Renal cortical epithelial cell (primary cell): ENCODE data around the gene TNFRSF18. TPM values are rescaled to one million over a fixed set of nuclear protein-coding genes. Genes with fewer than 3 reads are reported as not detected.
"Not testable (repeated sequence)": the region's sequence is repeated elsewhere in the genome, so short reads cannot be mapped to it uniquely, and the experiment has no call there.

Source experiments
- DNase-seq: peaks from one replicate; pipeline ENCODE4 v3.0.0-alpha.2; 2011; ENCODE audit warnings: low read depth
- total RNA-seq: library from RNA; depleted of rRNA; stranded (reverse); fragments of >200 nt; gene quantifications from 2 replicates; pipeline ENCODE4 v1.2.3, GENCODE V29; 2014

Gene TNFRSF18
- total RNA-seq, 1 donor from 2014 or later: 0.50 TPM

DNA sequence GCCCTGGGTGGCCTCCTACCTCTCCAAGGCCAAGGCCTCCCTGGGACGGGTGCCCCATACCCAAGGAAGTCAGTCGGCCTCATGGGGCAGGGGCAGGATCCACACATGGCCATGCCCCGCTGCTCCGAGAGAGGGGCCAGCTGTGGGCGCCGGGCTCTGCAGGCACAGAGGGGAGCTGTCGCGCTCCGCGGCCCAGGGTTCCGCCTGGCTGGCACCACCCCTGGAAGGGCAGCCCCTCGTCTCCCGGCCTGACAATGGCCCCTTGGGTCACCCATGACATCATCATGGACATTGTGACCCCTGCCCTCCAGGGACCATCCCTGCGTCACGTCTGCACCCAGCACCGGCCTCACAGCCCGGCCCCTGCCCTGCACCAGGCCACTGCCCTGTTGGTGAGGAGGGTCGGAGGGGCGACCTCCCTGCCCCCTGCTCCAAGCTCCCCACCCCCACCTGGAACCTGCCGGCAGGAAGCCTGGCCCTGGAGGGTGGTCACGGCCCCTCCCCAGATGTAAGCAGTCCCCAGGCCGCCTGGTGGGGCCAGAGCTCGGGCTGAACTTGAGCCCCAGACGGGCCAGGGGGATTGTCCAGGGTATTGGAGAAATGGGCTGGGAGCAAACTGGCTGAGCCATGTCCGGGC lies 26.9 kb downstream of the TNFRSF18 start:
- no peak for DNase-seq

DNA sequence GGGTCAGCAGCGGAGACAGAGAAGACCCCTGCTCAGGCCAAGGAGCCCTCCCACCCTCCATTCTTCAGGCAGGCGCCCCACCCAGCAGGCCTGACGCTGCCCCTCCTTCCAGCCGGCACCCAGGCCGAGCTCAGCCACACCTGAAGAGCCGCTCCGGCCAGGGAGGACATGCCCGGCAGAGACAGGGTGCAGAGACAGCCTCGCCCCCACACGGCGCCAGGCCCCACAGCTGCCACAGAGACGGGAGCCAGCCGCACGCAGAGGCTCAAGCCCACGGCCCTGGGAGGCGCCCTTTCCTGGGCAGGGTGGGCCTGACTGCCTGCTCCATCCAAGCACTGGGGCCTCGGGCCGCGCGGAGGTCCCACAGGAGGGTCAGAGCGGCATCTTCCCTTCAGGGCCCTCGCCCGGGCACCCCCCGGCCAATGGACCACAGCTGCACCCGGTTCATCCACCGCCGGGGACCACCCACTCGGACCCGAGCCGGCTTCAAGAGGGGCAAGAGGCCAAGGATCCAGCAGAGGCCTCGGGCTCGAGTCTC lies 27.5 kb downstream of the TNFRSF18 start:
- DNase-seq: no peak

DNA sequence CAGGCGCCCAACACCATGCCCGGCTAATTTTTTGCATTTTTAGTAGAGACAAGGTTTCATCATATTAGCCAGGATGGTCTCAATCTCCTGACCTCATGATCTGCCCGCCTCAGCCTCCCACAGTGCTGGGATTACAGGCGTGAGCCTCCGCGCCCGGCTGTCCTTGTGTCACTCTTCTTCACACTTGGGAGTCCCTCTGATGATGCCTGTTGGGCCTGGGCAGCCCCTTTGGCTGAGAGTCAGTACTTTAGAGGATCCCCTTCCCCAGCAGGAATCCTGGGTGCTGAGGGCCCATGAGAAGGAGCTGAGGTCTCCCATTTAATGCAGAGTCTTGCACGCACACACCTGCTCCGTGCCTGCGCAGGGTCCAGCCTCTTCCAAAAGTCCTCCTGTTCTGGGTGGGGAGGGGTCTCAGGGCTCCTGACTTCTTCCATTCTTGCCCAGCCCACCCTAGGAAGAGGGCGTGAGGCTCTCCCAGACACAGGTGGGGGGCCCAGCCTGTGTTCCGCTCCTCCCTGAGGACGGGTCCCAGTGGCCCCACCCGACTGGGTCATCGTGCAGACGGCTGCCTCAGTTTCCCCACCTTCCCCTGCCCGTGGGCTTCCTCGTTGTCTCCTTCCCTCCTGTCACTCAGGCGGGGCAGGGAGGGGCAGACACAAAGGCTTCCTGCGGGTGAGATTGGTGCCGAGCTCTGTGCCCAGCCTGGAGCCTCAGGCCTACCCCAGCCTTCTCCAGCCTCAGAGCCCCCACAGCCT lies 28.8 kb downstream of the TNFRSF18 start:
- no peak for DNase-seq

DNA sequence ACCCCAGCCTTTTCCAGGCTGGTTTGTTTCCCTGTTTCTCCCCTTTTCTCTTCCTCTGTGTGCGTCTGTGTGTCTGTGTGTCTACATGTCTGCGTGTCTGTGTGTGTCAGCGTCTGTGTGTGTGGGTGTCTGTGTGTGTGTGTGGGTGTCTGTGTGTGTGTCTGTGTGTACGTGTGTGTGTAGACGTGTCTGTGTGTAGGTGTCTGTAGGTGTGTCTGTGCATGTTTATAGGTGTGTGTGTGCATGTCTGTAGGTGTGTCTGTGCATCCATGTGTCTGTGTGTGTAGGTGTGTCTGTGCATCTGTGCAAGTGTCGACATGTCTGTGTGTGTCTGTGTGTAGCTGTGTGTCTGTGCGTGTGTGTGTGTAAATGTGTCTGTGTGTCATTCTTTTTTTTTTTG lies 29.5 kb downstream of the TNFRSF18 start:
- no peak for DNase-seq

DNA sequence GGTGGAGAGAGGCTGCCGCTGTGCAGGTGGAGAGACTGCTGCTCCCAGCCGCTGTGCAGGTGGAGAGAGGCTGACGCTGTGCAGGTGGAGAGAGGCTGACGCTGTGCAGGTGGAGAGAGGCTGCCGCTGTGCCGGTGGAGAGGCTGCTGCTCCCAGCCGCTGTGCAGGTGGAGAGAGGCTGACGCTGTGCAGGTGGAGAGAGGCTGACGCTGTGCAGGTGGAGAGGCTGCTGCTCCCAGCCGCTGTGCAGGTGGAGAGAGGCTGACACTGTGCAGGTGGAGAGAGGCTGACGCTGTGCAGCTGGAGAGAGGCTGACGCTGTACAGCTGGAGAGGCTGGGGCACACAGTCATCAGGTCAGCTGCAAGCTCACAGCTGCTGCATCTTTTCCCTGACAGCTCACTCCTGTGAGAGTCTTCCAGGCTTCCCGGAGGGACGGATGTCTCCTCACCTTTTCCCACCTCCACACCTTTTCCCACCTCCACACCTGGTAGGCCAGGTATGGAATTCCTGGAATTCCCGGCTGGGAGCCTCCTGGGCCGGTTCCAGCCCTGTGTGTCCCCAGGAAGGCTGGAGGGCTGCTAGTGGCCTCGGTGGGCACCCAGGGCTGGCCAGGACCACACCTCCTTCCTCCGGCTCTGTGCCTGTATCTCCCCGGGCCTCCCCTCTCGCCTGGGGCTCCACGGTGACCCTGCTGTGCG lies 30.2 kb downstream of the TNFRSF18 start:
- not testable (repeated sequence) for DNase-seq

DNA sequence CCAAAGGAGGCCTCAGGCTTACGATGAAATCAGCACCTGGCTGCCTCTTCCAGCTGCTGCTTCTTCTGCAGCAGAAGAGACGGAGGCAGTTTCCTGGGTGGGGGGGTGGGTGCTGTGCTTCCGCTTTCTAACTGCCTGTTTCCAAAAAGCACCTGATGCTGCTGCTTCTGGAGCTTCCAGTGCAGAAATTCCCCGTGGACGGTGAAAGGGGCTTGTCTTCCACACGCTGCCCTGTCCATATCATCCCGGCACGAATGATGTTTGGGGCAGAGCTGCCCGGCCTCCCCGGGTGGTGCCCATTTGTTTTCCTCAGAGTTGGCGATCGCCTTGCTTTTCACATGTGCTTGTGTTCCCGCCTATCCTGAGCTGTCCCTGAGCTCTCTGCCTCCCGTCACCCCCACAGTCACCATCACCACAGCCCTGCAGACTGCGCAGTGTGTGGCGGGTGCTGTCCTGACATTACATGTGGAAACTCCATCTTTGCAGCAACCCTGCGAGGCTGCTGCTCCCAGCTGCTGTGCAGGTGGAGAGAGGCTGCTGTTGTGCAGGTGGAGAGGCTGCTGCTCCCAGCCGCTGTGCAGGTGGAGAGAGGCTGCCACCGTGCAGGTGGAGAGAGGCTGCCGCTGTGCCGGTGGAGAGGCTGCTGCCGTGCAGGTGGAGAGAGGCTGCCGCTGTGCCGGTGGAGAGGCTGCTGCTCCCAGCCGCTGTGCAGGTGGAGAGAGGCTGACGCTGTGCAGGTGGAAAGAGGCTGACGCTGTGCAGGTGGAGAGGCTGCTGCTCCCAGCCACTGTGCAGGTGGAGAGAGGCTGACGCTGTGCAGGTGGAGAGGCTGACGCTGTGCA lies 30.9 kb downstream of the TNFRSF18 start:
- DNase-seq: no peak

DNA sequence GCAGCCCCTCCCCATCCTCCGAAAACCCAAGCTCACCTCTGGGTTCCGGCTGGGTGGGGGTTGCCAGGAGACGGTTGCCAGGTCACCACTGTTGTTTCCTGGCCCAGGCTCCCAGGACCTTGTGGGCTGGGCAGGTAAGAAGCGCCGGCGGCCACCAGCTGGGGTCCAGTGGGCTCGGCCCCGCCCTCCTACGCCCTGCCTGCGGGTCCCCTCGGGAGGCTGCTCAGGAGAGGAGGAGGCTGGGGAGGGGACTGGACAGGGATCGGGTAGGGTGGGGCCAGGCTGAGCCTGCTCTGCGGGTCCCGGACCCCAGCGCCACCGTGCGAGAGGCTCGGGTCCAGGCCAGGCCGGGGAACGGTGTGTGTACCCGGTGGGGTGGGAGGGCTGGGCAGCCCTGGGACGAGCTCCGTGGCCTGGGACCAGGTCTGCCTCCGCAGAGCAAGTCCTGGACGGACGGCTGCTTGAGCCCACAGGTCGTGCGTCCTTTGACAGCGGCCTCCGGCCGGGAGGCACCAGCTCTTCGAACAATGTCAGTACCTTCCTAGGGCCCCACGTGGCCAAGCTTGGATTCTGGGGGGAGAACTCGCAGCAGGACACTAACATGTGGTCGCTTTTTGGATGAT lies 32.5 kb downstream of the TNFRSF18 start, which contains the start of gene TTLL10:
Gene TTLL10 (plus strand): TSS at position 88 of the 623 bp plus-strand sequence. CDS start 5,336 bp downstream, outside the sequence.
- no peak for DNase-seq

DNA sequence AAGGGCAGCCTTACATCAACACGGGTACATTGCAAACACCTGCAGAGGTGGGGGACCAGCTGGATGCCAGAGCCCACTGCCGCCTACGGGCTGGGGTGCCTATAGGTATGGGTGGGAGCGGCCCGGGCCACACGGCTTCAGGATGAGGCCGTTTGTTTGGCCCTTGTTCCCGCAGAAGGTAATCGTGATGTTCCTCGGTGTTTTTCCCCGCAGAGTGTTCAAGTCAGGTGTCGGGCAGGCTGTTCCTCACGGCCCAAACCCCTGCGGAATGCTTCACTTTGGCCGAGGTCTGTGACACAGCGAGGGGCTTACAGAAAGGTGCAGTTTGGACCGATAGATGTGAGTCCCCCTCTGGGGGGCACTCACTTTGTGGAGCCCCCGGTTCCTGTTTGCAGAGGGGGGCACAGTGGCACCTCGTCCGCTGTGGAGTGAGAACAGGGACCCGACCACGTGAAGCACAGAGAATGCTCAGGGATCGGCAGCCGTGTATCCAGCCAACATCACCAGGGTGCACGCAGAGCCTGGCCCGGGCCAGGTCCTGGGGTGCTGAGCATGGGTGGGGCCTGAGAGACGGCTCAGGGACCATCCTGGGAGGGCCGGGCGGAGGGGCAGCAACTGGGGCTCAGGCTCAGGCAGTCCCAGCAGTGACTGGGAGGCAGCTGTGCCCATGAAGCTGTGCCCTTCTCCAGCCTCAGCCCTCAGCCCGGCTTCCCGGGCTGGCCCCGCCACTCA lies 33.2 kb downstream of the TNFRSF18 start:
- DNase-seq: no peak

DNA sequence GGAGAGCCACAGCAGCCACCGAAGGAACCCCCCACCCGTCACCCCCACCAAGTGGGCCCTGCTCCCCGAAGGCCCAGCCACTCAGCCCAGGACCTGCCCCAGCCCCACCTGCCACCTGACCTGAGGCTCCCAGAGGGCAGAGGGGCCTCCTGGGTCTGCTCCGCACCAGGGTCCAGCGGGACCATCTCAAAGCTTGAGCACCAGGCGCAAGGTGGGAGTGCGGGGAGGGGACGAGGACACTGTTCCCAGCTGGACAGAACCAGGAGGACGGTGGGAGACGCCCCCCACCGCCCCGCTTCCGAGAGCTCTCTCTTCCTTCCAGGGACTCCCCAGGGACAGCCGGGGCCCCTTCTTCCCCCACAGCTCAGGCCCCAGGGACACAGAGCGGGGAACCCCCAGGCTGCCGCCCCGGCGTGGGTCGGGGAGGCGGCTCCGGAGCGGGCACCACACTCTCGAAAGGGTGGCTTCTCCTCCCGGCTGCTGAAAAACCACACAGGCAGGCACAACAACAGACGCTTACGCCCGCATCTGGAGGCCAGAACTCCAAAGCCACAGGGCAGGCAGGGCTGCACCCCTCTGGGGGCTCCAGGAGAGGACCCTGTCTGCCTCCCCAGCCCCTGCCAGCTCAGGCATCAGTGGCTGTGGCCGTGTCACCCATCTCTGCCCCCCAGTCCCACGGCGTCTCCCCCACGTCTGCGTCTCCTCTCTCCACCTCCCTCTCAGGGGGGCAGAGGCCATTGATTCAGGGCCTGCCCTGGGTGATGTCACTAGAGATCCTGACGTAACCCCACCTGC lies 34.6 kb downstream of the TNFRSF18 start:
- no peak for DNase-seq

DNA sequence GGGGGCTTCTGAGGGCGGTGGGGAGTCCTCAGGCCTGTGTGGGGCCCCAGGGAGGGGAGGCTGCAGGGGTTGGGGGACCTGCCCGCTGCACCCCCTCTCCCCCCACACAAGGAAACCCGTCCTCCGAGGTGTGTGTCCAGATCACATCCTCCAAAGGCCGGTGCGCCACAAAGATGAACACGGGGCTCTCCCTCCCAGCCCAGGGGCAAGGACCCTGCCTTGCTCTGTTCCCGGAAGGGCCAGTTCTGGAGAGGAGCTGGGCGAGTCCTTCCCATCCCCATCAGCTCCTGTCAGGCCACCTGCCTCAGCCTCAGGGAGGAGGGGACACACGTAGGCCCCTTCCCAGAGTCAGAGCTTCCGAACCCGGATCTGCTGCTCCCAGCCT lies 35.2 kb downstream of the TNFRSF18 start:
- no peak for DNase-seq

DNA sequence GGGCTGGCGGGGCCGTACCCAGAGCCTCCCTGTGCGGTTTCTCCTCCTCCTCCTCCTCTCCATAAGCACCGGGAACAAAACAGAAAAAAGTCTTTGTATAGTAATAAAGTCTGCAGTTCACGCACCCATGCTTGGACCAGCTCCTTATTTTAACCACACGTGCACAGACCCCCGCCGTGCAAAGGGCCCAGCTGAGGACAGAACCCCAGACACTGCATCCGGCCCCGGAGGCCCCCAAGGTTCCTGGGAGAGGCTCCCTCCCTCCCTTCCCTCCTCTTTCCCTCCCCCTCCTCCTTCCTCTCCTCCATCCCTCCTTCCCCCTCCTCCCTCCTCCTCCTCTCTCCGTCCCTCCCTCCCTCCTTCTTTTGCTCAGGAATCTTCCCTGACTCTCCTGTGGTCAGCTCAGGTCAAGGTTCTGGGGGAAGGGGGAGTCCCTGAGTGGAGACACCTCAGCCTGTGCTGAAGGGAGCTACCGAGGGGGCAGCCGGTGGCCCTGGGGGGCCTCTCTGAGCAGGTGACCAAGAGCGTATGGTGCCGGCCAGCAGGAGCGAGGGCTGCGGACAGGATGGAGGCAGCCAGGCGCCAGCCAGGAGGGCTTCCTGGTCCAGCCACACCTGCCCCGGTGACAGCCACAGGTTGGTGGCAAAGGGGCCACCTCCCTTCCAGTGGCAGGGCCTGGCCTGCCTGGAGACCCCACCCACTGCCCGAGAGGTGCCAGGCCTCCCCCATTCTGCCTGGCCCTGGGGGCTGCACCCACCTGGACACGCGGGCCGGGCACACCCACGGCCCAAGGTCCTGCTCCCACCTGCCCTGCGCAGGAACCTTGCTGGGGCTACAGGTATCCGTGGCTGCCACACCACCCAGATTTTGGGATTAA lies 35.9 kb downstream of the TNFRSF18 start:
- no peak for DNase-seq

DNA sequence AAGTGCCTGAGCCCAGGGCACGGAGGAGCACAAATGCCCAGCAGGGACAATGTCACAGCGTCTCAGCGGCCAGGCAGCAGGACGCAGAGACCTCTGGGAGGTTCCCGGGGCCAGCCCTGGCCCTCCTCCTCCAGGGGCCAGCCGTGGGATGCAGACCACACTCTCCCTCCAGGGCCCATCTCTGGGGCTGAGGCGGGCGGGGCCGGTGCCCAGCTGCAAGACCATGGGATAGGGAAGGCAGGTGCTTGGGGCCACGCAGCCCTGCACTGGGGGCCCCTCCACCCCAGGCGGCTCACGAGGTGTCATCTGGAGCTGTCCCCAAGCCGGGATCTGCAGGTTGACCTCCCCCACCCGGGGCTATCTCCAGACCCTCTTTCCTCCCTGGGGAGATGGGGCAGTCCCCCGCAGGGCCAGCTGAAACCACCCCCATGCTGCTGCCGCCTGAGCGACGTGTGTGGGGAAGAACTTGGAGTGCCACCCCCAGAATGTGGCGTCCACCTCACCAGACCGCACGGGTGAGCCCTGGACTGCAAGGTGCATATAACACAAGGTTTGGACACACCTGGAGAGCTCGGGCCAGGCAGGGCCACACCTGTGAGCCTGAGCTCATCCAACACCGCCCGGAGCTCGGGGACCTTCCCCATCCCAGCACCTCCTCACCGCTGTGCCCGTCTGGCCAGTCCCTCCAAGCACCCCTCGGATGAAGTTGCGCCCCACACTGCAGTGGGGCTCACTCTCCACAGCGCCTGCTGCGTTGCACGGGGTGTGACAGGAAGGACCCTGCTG lies 36.8 kb downstream of the TNFRSF18 start:
- no peak for DNase-seq

DNA sequence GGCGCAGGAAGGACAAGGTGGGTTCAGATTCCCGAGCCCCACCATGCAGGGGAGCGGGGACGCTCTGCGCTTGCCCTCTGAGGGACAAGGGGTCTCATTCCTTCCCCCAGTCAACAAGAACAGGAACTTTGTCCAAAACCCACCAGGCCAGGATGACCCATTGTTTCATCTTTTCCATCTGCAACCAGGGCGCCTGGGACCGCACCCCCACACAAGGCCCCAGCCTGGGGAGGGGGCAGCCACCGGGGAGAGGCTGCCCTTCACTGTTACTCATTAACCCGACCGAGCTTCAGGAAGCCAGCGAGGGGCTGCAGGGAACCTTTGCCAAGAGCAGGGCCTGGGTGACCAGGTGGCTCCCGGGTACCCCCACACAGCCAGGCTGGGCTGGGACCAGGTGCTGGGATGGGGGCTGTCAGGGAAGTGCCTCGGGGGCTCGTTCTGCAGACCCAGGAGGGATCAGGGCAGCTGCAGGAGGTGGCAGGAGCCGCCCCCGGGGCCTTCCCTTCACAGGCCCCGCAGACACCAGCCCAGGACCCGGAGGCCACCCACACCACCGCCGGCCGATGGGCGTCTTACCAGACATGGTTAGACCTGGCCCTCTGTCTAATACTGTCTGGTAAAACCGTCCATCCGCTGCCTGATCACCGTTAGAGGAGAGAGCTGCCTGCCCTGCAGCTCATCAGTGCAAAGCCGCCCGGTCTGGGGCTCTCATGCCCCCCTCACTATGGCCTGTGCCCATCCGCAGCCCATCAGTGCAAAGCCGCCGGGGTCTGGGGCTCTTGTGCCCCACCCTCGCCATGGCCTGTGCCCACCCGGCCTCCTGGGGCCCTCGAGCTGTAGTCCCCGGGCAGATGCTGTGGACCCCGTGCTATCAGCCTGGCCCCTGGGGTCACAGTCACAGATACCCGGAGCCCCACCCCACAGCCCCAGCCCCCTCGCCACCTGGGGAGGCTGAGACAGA lies 37.7 kb downstream of the TNFRSF18 start:
- DNase-seq: no peak

DNA sequence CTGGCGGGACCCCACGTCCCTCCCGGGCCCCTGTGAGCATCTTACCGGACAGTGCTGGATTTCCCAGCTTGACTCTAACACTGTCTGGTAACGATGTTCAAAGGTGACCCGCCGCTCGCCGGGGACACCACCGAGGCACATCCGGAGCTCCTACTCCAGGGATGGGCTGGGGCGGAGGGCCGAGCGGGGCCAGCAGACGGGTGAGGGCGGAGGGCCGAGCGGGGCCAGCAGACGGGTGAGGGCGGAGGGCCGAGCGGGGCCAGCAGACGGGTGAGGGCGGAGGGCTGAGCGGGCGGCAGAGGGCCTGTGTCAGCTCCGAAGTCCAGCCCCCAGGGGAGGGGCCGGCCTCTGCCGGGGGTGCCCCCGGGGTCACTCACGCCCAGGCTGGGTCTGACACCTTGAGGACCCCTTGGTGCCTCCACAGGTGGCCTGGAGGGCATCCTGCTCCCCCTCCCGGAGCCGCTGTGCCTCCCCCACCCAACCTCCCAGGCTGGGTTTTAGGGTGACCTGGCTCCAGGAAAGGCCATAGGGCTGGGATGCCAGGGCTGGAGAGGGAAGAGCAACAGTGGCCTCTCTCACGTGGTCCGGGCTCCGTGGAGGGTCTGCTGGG lies 38.4 kb downstream of the TNFRSF18 start:
- DNase-seq: no peak

DNA sequence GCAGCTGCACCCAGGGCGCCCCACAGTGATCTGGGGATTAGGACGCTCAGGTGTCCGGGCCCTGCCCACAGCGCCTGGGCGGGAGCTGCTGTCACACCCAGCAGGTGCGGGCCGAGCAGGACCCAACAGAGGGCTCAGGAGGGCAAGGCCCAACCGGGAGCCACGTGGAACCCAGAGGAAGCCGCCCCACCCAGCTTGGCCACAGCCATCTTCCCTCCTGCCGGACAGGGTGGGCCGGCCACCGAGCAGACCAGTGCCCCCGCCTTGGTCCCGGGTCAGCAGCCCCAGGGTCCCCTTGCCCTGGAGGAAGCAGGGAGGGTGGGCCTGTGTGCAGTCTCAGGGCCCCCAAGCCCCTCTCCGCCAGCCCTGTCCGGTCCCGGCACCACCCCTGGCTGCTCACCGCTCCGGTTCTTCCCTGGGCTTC lies 39.0 kb downstream of the TNFRSF18 start:
- no peak for DNase-seq
